Common myeloid progenitor, CD34-positive (primary cell): ENCODE data around the gene G3BP2.

Source experiments
- CTCF ChIA-PET: fragments of 350-600 bp; sonication (Branson Sonifier 250); formaldehyde crosslinking; loops from one replicate; lab custom pipeline; 2021; ENCODE audit warnings: antibody characterized with exemption; lab: Charles Lee
- POLR2A ChIA-PET: fragments of 350-600 bp; sonication (Branson Sonifier 250); formaldehyde crosslinking; loops from one replicate; lab custom pipeline; 2021; ENCODE audit warnings: antibody characterized with exemption; lab: Charles Lee
- DNase-seq, 3 donors: peaks; one replicate each; pipeline versions ENCODE4 v3.0.0 to v3.0.0-alpha.2; 2013
- H3K27ac ChIP-seq, 2 experiments: 1 replicate in 1 of 2; 2 replicates in 1 of 2; pipeline ENCODE4 v1.7.0; 2013; ENCODE audit warnings: inconsistent platforms in 2 of 2, low read length in 2 of 2, mild to moderate bottlenecking in 2 of 2, low read depth in 1 of 2, moderate library complexity in 1 of 2; ENCODE audit not compliant: severe bottlenecking in 2 of 2, insufficient read depth in 1 of 2, poor library complexity in 1 of 2
- H3K27me3 ChIP-seq, 5 experiments: replicated peaks in 2 of 5; 1 replicate in 3 of 5; 2 replicates in 2 of 5; pipeline versions ENCODE4 v1.6.1 to v1.7.0; 2013; ENCODE audit warnings: low read length in 4 of 5, mild to moderate bottlenecking in 2 of 5, moderate library complexity in 2 of 5, inconsistent platforms in 1 of 5; ENCODE audit not compliant: insufficient read depth in 5 of 5, control insufficient read depth in 4 of 5
- H3K36me3 ChIP-seq, 4 experiments: 1 replicate in 2 of 4; 2 replicates in 2 of 4; pipeline versions ENCODE4 v1.6.1 to v1.7.0; 2013; ENCODE audit warnings: low read length in 3 of 4, control low read depth in 1 of 4, mild to moderate bottlenecking in 1 of 4; ENCODE audit not compliant: control insufficient read depth in 4 of 4, insufficient read depth in 4 of 4
- H3K4me1 ChIP-seq, 4 experiments: 1 replicate in 3 of 4; 2 replicates in 1 of 4; pipeline versions ENCODE4 v1.6.1 to v1.7.1; 2013; ENCODE audit warnings: low read length in 3 of 4, mild to moderate bottlenecking in 3 of 4, control low read depth in 1 of 4, inconsistent platforms in 1 of 4, moderate library complexity in 1 of 4; ENCODE audit not compliant: control insufficient read depth in 4 of 4, insufficient read depth in 4 of 4; ENCODE audit errors: control extremely low read depth in 1 of 4
- H3K4me3 ChIP-seq, 7 experiments: 1 replicate in 4 of 7; 2 replicates in 3 of 7; pipeline versions ENCODE4 v1.5.1 to v1.7.0; 2013; ENCODE audit warnings: mild to moderate bottlenecking in 7 of 7, low read length in 6 of 7, moderate library complexity in 6 of 7, inconsistent platforms in 2 of 7, low read depth in 2 of 7, control low read depth in 1 of 7; ENCODE audit not compliant: insufficient read depth in 4 of 7, control insufficient read depth in 1 of 7; ENCODE audit errors: extremely low read depth in 1 of 7
- H3K9me3 ChIP-seq, 5 experiments: 1 replicate in 4 of 5; 2 replicates in 1 of 5; pipeline versions ENCODE4 v1.6.1 to v1.7.1; 2013; ENCODE audit warnings: low read length in 4 of 5, mild to moderate bottlenecking in 2 of 5, inconsistent platforms in 1 of 5, low read depth in 1 of 5, moderate library complexity in 1 of 5; ENCODE audit not compliant: control insufficient read depth in 4 of 5, insufficient read depth in 2 of 5; ENCODE audit errors: control extremely low read depth in 1 of 5
- WGBS: methylation state at CpG from one replicate; pipeline ENCODE4 v1.1.5; 2013; ENCODE audit not compliant: insufficient coverage; 5-methylcytosine and 5-hydroxymethylcytosine counted together

Gene G3BP2

DNA sequence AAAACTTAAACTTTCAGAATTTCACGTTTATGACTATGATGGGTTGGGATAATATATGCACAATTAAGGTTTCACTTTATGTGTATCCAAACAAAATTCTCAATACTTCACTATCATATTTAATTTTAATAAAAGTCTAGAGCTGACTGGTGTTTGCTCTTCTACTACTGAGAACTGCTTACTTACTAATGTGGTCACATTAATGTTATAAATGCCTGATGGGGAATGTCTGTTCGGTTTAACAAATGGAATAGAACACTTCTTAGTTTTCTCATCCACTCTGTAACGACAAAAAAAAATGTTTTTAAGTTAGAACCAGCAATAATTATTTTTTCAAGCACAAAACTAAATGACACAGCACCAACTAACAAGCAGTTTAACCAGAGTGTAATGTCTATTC is 77.2 kb downstream of the G3BP2 start:
- no peak overlapping the region for H3K27ac ChIP-seq
- POLR2A ChIA-PET, result no interaction called here
- no peak for DNase-seq
- H3K36me3 ChIP-seq, result no peaks in the 10 kb centered on the region
- CTCF ChIA-PET, result no interaction called here
- H3K9me3 ChIP-seq, result no peaks in the 10 kb centered on the region
- H3K4me1 ChIP-seq, result peaks cover 0 to 5% (median 2%) of the 10 kb centered on the region in 4 experiments
- no CpG with 5 or more reads among the region's 3 CpGs for WGBS
- no peak overlapping the region for H3K4me3 ChIP-seq
- H3K27me3 ChIP-seq, result no peaks in the 10 kb centered on the region

DNA sequence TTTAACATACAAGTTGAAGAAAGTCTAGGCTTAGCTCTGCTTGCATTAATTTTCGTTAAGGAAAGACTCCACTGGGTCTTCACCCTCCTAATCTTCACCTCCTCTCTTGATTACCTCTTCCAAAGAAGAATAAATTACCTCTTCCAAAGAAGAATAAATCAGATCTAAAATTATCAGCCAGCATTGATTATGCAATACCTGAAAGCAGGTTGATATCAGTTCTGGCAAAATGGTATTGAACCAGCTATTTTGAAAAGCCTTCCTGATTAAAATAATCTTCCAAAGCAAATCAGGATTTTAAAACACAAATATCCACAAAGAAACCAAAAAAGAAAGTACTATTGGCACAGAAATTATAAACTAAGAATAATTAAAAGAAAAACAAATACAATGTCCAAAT is 79.8 kb downstream of the G3BP2 start:
- H3K4me1 ChIP-seq, result peaks cover 0 to 3% (median 0%) of the 10 kb centered on the region in 4 experiments
- H3K27me3 ChIP-seq, result no peaks in the 10 kb centered on the region
- WGBS, result 83% methylated on average over 1 of the region's 1 CpG
- no peak overlapping the region for H3K4me3 ChIP-seq
- ChIA-PET CTCF (interaction anchor here (0.8 kb wide), 1 partner anchor 37 kb away, joined by 3 read pairs; the partner anchor contains the start of gene CDKL2), POLR2A (no interaction called here)
- H3K9me3 ChIP-seq, result no peaks in the 10 kb centered on the region
- no peaks in the 10 kb centered on the region for H3K36me3 ChIP-seq
- no peak overlapping the region for H3K27ac ChIP-seq
- DNase-seq, result no peak
